H1 (cell line): ENCODE measurements around the gene MEMO1. TPM values are rescaled to one million over a fixed set of nuclear protein-coding genes. Genes with fewer than 3 reads are reported as not detected.

Source experiments
- CTCF ChIA-PET: fragments of 300-600 bp; sonication (Branson Sonifier 250); formaldehyde crosslinking; loops from one replicate; lab custom pipeline; 2021; ENCODE audit not compliant: partially characterized antibody; lab: Charles Lee
- POLR2A ChIA-PET: fragments of 300-600 bp; sonication (Branson Sonifier 250); formaldehyde crosslinking; loops from one replicate; lab custom pipeline; 2021; ENCODE audit warnings: inconsistent platforms; ENCODE audit not compliant: partially characterized antibody; lab: Charles Lee
- DNase-seq, 2 experiments: peaks; one replicate each; pipeline versions ENCODE4 v3.0.0 to v3.0.0-alpha.2; 2010 to 2022; ENCODE audit warnings: low spot score in 2 of 2, low read depth in 1 of 2, mixed read lengths in 1 of 2
- FAIRE-seq: peaks from 2 replicates; lab custom pipeline; 2011; peaks lifted over from hg19 to GRCh38; lab: Jason Lieb, UNC
- H2AFZ ChIP-seq: 2 replicates; pipeline ENCODE4 v1.8.1; 2012; ENCODE audit warnings: low read length, inconsistent platforms
- H2AK5ac ChIP-seq: 2 replicates; pipeline ENCODE4 v1.6.1; 2013; ENCODE audit warnings: low read depth, low read length
- H2BK120ac ChIP-seq: replicated peaks from 2 replicates; pipeline ENCODE3; 2013; ENCODE audit warnings: low read depth, low read length, inconsistent platforms
- H2BK12ac ChIP-seq: 2 replicates; pipeline ENCODE4 v1.6.1; 2013; ENCODE audit warnings: low read depth, low read length
- H2BK15ac ChIP-seq: 2 replicates; pipeline ENCODE4 v1.6.1; 2013; ENCODE audit warnings: low read length
- H2BK20ac ChIP-seq: 2 replicates; pipeline ENCODE4 v1.6.1; 2013; ENCODE audit warnings: low read length
- H2BK5ac ChIP-seq: 2 replicates; pipeline ENCODE4 v1.6.1; 2013; ENCODE audit warnings: low read depth, low read length
- H3K14ac ChIP-seq: 2 replicates; pipeline ENCODE4 v1.6.1; 2013; ENCODE audit warnings: inconsistent platforms; ENCODE audit not compliant: insufficient read length
- H3K18ac ChIP-seq: 2 replicates; pipeline ENCODE4 v1.6.1; 2013; ENCODE audit warnings: low read length; ENCODE audit errors: extremely low read depth
- H3K23ac ChIP-seq: 2 replicates; pipeline ENCODE4 v1.6.1; 2013; ENCODE audit warnings: inconsistent platforms; ENCODE audit not compliant: insufficient read length
- H3K23me2 ChIP-seq: 2 replicates; pipeline ENCODE4 v1.6.1; 2013; ENCODE audit warnings: low read depth, low read length
- H3K27ac ChIP-seq: 2 replicates; pipeline ENCODE4 v1.6.1; 2011; ENCODE audit warnings: low read depth, low read length, inconsistent platforms
- H3K27me3 ChIP-seq, 4 experiments: replicated peaks in 1 of 4; 1 replicate in 1 of 4; 2 replicates in 3 of 4; pipeline versions ENCODE4 v1.6.1 to v1.8.1; 2011 to 2013; ENCODE audit warnings: low read length in 3 of 4, mild to moderate bottlenecking in 3 of 4, inconsistent platforms in 2 of 4, mixed read lengths in 2 of 4, moderate library complexity in 1 of 4; ENCODE audit not compliant: control insufficient read depth in 3 of 4, insufficient read depth in 3 of 4; ENCODE audit errors: extremely low read depth in 1 of 4
- H3K36me3 ChIP-seq, 4 experiments: 2 replicates each; pipeline versions ENCODE4 v1.6.1 to v1.8.1; 2011 to 2013; ENCODE audit warnings: mild to moderate bottlenecking in 4 of 4, low read length in 3 of 4, moderate library complexity in 2 of 4, control low read depth in 1 of 4, inconsistent platforms in 1 of 4; ENCODE audit not compliant: insufficient read depth in 4 of 4, control insufficient read depth in 2 of 4
- H3K4ac ChIP-seq: replicated peaks from 2 replicates; pipeline ENCODE3; 2013; ENCODE audit warnings: low read length, low read depth, mixed read lengths, inconsistent platforms; ENCODE audit not compliant: insufficient read length
- H3K4me1 ChIP-seq, 4 experiments: replicated peaks in 1 of 4; 1 replicate in 1 of 4; 2 replicates in 3 of 4; pipeline versions ENCODE4 v1.6.1 to v1.8.1; 2011 to 2013; ENCODE audit warnings: low read length in 3 of 4, inconsistent platforms in 2 of 4, mixed read lengths in 1 of 4; ENCODE audit not compliant: insufficient read depth in 4 of 4, control insufficient read depth in 3 of 4
- H3K4me2 ChIP-seq, 2 experiments: 2 replicates each; pipeline versions ENCODE4 v1.6.1 to v1.8.1; 2011 to 2013; ENCODE audit warnings: low read depth in 2 of 2, low read length in 2 of 2, control low read depth in 1 of 2, inconsistent platforms in 1 of 2, mild to moderate bottlenecking in 1 of 2; ENCODE audit not compliant: insufficient read depth in 1 of 2
- H3K4me3 ChIP-seq, 4 experiments: fragments of 200-600, 300-600 bp in 1 of 4; sonication (generic), shearing (Covaris generic), sonication (Bioruptor Twin) in 1 of 4; 2 replicates each; pipeline versions ENCODE4 v1.5.1 to v1.8.1; 2011 to 2016; ENCODE audit warnings: low read length in 4 of 4, low read depth in 3 of 4, control low read depth in 2 of 4, inconsistent platforms in 2 of 4, mild to moderate bottlenecking in 2 of 4, mixed read lengths in 1 of 4, moderate library complexity in 1 of 4; ENCODE audit not compliant: insufficient read depth in 2 of 4; ENCODE audit errors: extremely low read depth in 1 of 4
- H3K56ac ChIP-seq: replicated peaks from 2 replicates; pipeline ENCODE3; 2013; ENCODE audit warnings: low read depth, mild to moderate bottlenecking, mixed read lengths, low read length, inconsistent platforms; ENCODE audit not compliant: insufficient read length
- H3K79me1 ChIP-seq: 2 replicates; pipeline ENCODE4 v1.6.1; 2013; ENCODE audit warnings: low read depth, low read length, control low read depth
- H3K79me2 ChIP-seq, 2 experiments: 2 replicates each; pipeline versions ENCODE4 v1.6.1 to v1.8.1; 2012 to 2013; ENCODE audit warnings: low read length in 2 of 2, mild to moderate bottlenecking in 2 of 2, inconsistent platforms in 1 of 2; ENCODE audit not compliant: insufficient read depth in 2 of 2, control insufficient read depth in 1 of 2
- H3K9ac ChIP-seq, 4 experiments: replicated peaks in 1 of 4; 1 replicate in 1 of 4; 2 replicates in 3 of 4; pipeline versions ENCODE4 v1.6.1 to v1.8.1; 2011 to 2013; ENCODE audit warnings: low read depth in 3 of 4, low read length in 3 of 4, control low read depth in 2 of 4, mild to moderate bottlenecking in 2 of 4, moderate library complexity in 2 of 4, inconsistent platforms in 1 of 4; ENCODE audit errors: extremely low read depth in 1 of 4
- H3K9me3 ChIP-seq, 2 experiments: 2 replicates each; pipeline versions ENCODE4 v1.6.1 to v1.8.1; 2012 to 2013; ENCODE audit warnings: mild to moderate bottlenecking in 2 of 2, moderate library complexity in 2 of 2, control low read depth in 1 of 2, inconsistent platforms in 1 of 2, low read depth in 1 of 2, low read length in 1 of 2, mixed read lengths in 1 of 2; ENCODE audit not compliant: insufficient read depth in 2 of 2
- H4K20me1 ChIP-seq, 2 experiments: replicated peaks in 1 of 2; 2 replicates each; pipeline versions ENCODE3 to v1.8.1; 2011 to 2013; ENCODE audit warnings: inconsistent platforms in 2 of 2, low read length in 2 of 2, mild to moderate bottlenecking in 1 of 2; ENCODE audit not compliant: insufficient read depth in 2 of 2, control insufficient read depth in 1 of 2
- H4K5ac ChIP-seq: 2 replicates; pipeline ENCODE4 v1.6.1; 2013; ENCODE audit warnings: low read length, low read depth, mixed read lengths, inconsistent platforms; ENCODE audit not compliant: insufficient read length
- H4K8ac ChIP-seq: 2 replicates; pipeline ENCODE4 v1.8.0; 2013; ENCODE audit warnings: mild to moderate bottlenecking, moderate library complexity, low read length, inconsistent platforms; ENCODE audit not compliant: insufficient read depth; ENCODE audit errors: extremely low read depth
- H4K91ac ChIP-seq: replicated peaks from 2 replicates; pipeline ENCODE3; 2013; ENCODE audit warnings: low read length, mixed read lengths, inconsistent platforms; ENCODE audit not compliant: insufficient read length
- MAFK ChIP-seq: IDR thresholded peaks from 2 replicates; pipeline ENCODE4 v1.6.1; 2012; ENCODE audit warnings: low read depth, mild to moderate bottlenecking, improper control_type of control experiment, low read length
- WGBS, 2 experiments: shearing (Covaris generic) in 1 of 2; methylation state at CpG; one replicate each; pipeline versions ENCODE4 v1.1.6 to v1.1.7; 2013 to 2015; ENCODE audit warnings: low lambda C conversion rate in 2 of 2, mixed read lengths in 2 of 2, inconsistent platforms in 1 of 2, low coverage in 1 of 2, missing lambda C conversion rate in 1 of 2; ENCODE audit not compliant: insufficient replicate concordance in 2 of 2, insufficient coverage in 1 of 2, insufficient read length in 1 of 2; ENCODE audit errors: extremely low coverage in 1 of 2, missing lambda C conversion rate in 1 of 2; 5-methylcytosine and 5-hydroxymethylcytosine counted together
- polyA plus RNA-seq, 7 experiments: library from polyadenylated mRNA; depleted of rRNA in 3 of 7; stranded (reverse) in 5 of 7; unstranded in 2 of 7; fragments of >200 nt in 5 of 7; fragments of 200-250 nt in 2 of 7; gene quantifications; 1 replicate in 5 of 7; 2 replicates in 1 of 7; 4 replicates in 1 of 7; pipeline versions ENCODE4 v1.2.1 to v1.2.3, GENCODE V29; 2011 to 2013; ENCODE audit warnings: missing spikeins in 2 of 7, mixed read lengths in 2 of 7
- total RNA-seq: library from RNA; stranded (reverse); fragmentation: NEBNext Ultra II Directional; extraction: Animal tissue kit (Norgen Biotek cat#: 25700); gene quantifications from 2 replicates; pipeline ENCODE4 v1.2.1, GENCODE V29; 2021

Gene MEMO1
- total and polyA plus RNA-seq, 2 of the 8 experiments (the other 6 are each of a cell fraction or from before 2014, with no cell fraction given), result 26.9 to 54.7 TPM

DNA sequence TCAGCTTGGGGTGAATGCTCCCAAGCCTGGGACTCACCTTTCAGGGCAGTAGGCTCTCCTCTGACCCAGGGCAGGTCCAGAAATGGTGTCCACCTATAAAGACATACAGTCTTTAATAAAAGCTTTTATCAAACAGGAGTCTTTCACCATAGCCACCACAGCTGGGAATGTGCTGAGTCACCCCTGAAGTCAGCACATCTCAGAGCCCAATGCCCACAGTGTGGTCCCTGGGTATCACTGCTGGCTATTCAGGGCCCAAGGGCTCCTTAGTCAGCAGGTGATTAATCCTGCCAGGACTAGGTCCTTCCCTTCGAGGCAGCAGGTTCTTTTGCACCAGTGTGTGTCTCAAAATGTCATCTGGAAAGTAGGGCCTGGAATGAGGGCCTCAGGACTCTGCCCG is 181.9 kb downstream of the MEMO1 start:
- Histone ChIP-seq H3K79me2 (no peaks in the 10 kb centered on the region), H2AFZ (no peak overlapping the region), H3K56ac (no peak overlapping the region), H3K4me3 (no peak overlapping the region), H3K27me3 (no peaks in the 10 kb centered on the region), H3K4ac (no peak overlapping the region), H2BK12ac (no peak overlapping the region), H3K23me2 (no peaks in the 10 kb centered on the region), H3K79me1 (no peaks in the 10 kb centered on the region), H3K14ac (no peak overlapping the region), H2BK15ac (no peak overlapping the region), H4K8ac (no peak overlapping the region), H2BK5ac (no peak overlapping the region), H3K18ac (no peak overlapping the region), H3K36me3 (no peaks in the 10 kb centered on the region), H4K5ac (no peak overlapping the region), H2BK120ac (no peak overlapping the region), H3K23ac (no peak overlapping the region), H3K9ac (no peak overlapping the region), H2AK5ac (no peak overlapping the region), H3K4me2 (no peak overlapping the region), H3K9me3 (peaks cover 12 to 24% of the 10 kb centered on the region in 2 experiments), H4K91ac (no peak overlapping the region), H2BK20ac (no peak overlapping the region), H3K4me1 (no peaks in the 10 kb centered on the region), H3K27ac (no peak overlapping the region), H4K20me1 (no peaks in the 10 kb centered on the region)
- FAIRE-seq, result no peak
- ChIA-PET CTCF (interaction anchor here (0.6 to 0.9 kb wide), 3 partner anchors 8 to 388 kb away, joined by 3 to 5 read pairs (median 4); no protein-coding TSS in a partner anchor), POLR2A (interaction anchor here (1.3 kb wide), 1 partner anchor 558 kb away, joined by 3 read pairs; no protein-coding TSS in a partner anchor)
- WGBS, 2 experiments, result 71% methylated on average over 2 of the region's 2 CpGs; no CpG with 5 or more reads in 1 of the 2 experiments
- no peak for DNase-seq
- TF ChIP-seq MAFK, result no peak
